Trophoblast cell (in vitro differentiated cells and primary cell): ENCODE data around the gene GDNF.
"Not testable (repeated sequence)": the region's sequence is repeated elsewhere in the genome, so short reads cannot be mapped to it uniquely, and the experiment has no call there.

Experiments used
- DNase-seq, 2 donors: peaks; one replicate each; pipeline ENCODE4 v3.0.0-alpha.2; 2016
- H2AFZ ChIP-seq: 2 replicates; pipeline ENCODE4 v1.6.1; 2013; ENCODE audit warnings: low read length, moderate library complexity, mild to moderate bottlenecking; ENCODE audit not compliant: insufficient read depth, poor library complexity
- H2AK5ac ChIP-seq: 2 replicates; pipeline ENCODE4 v1.6.1; 2013; ENCODE audit warnings: mild to moderate bottlenecking, low read length
- H2BK120ac ChIP-seq: 2 replicates; pipeline ENCODE4 v1.6.1; 2013; ENCODE audit warnings: low read length, mild to moderate bottlenecking, moderate library complexity; ENCODE audit not compliant: insufficient read depth, poor library complexity
- H2BK12ac ChIP-seq: 2 replicates; pipeline ENCODE4 v1.6.1; 2013; ENCODE audit warnings: mild to moderate bottlenecking, low read length, moderate library complexity
- H2BK5ac ChIP-seq: 2 replicates; pipeline ENCODE4 v1.6.1; 2013; ENCODE audit warnings: low read length, low read depth, moderate library complexity, mild to moderate bottlenecking; ENCODE audit not compliant: poor library complexity
- H3K14ac ChIP-seq: 2 replicates; pipeline ENCODE4 v1.6.1; 2013; ENCODE audit warnings: mild to moderate bottlenecking, low read length
- H3K18ac ChIP-seq: 2 replicates; pipeline ENCODE4 v1.6.1; 2013; ENCODE audit warnings: mild to moderate bottlenecking, low read length
- H3K23ac ChIP-seq: 2 replicates; pipeline ENCODE4 v1.6.1; 2013; ENCODE audit warnings: low read length
- H3K27ac ChIP-seq: 2 replicates; pipeline ENCODE4 v1.5.1; 2013; ENCODE audit warnings: low read depth, mild to moderate bottlenecking, inconsistent platforms, low read length, moderate library complexity
- H3K27me3 ChIP-seq: 2 replicates; pipeline ENCODE4 v1.6.1; 2013; ENCODE audit warnings: inconsistent platforms, mild to moderate bottlenecking, low read length, moderate library complexity; ENCODE audit not compliant: insufficient read depth
- H3K36me3 ChIP-seq, 2 experiments: 1 replicate in 1 of 2; 2 replicates in 1 of 2; pipeline ENCODE4 v1.6.1; 2013; ENCODE audit warnings: low read length in 2 of 2, mild to moderate bottlenecking in 2 of 2, moderate library complexity in 1 of 2; ENCODE audit not compliant: insufficient read depth in 2 of 2, control insufficient read depth in 1 of 2
- H3K4ac ChIP-seq: 2 replicates; pipeline ENCODE4 v1.6.1; 2013; ENCODE audit warnings: low read depth, mild to moderate bottlenecking, low read length, moderate library complexity
- H3K4me1 ChIP-seq, 2 experiments: 1 replicate in 1 of 2; 2 replicates in 1 of 2; pipeline ENCODE4 v1.6.1; 2013; ENCODE audit warnings: low read length in 2 of 2, mild to moderate bottlenecking in 2 of 2, moderate library complexity in 1 of 2; ENCODE audit not compliant: insufficient read depth in 2 of 2, control insufficient read depth in 1 of 2
- H3K4me2 ChIP-seq: 2 replicates; pipeline ENCODE4 v1.6.1; 2013; ENCODE audit warnings: inconsistent platforms, mild to moderate bottlenecking, low read length, moderate library complexity
- H3K4me3 ChIP-seq: 2 replicates; pipeline ENCODE4 v1.5.1; 2013; ENCODE audit warnings: mild to moderate bottlenecking, low read depth, low read length, inconsistent platforms
- H3K79me1 ChIP-seq: one replicate; pipeline ENCODE4 v1.6.1; 2013; ENCODE audit warnings: low read length
- H3K79me2 ChIP-seq: 2 replicates; pipeline ENCODE4 v1.6.1; 2013; ENCODE audit warnings: low read length, mild to moderate bottlenecking; ENCODE audit not compliant: control insufficient read depth, insufficient read depth, poor library complexity
- H3K9ac ChIP-seq: 2 replicates; pipeline ENCODE4 v1.6.1; 2013; ENCODE audit warnings: mild to moderate bottlenecking, low read length
- H3K9me3 ChIP-seq: 2 replicates; pipeline ENCODE4 v1.6.1; 2013; ENCODE audit warnings: low read depth, mild to moderate bottlenecking, control low read depth, inconsistent platforms, low read length; ENCODE audit not compliant: insufficient read depth
- H4K12ac ChIP-seq: 2 replicates; pipeline ENCODE4 v1.6.1; 2013; ENCODE audit warnings: low read depth, mild to moderate bottlenecking, low read length, moderate library complexity
- H4K8ac ChIP-seq: 2 replicates; pipeline ENCODE4 v1.6.1; 2013; ENCODE audit warnings: low read depth, mild to moderate bottlenecking, low read length, moderate library complexity
- H4K91ac ChIP-seq: one replicate; pipeline ENCODE4 v1.6.1; 2013; ENCODE audit warnings: low read depth, mild to moderate bottlenecking, low read length, moderate library complexity
- WGBS: extraction: QIAGEN DNeasy Blood & Tissue Kit; methylation state at CpG from one replicate; pipeline ENCODE4 v1.1.7; 2013; ENCODE audit warnings: missing lambda C conversion rate; ENCODE audit not compliant: insufficient read length, insufficient coverage; ENCODE audit errors: extremely low coverage; 5-methylcytosine and 5-hydroxymethylcytosine counted together

The GDNF gene

GRCh38 chr5:37862907-37863306, 23.1 kb upstream of the GDNF start:
- H3K79me1 ChIP-seq, H3K4me2 ChIP-seq, H3K9ac ChIP-seq, H3K27me3 ChIP-seq, H4K91ac ChIP-seq, H3K79me2 ChIP-seq, DNase-seq, H4K8ac ChIP-seq, H4K12ac ChIP-seq, H2AFZ ChIP-seq, H3K4me3 ChIP-seq, H2BK12ac ChIP-seq, H3K27ac ChIP-seq, H3K36me3 ChIP-seq, H2BK5ac ChIP-seq, H3K23ac ChIP-seq, H3K4ac ChIP-seq, H2BK120ac ChIP-seq, H3K18ac ChIP-seq, H2AK5ac ChIP-seq, H3K14ac ChIP-seq, H3K9me3 ChIP-seq, H3K4me1 ChIP-seq: not testable (repeated sequence)
- no CpG with 5 or more reads among the region's 1 CpG for WGBS

GRCh38 chr5:37860206-37860605, 20.4 kb upstream of the GDNF start:
- Histone ChIP-seq H2BK120ac (no peak overlapping the region), H3K36me3 (no peaks in the 10 kb centered on the region), H4K8ac (no peak overlapping the region), H3K9me3 (peaks cover 3% of the 10 kb centered on the region), H2AK5ac (no peak overlapping the region), H3K9ac (no peak overlapping the region), H3K23ac (no peak overlapping the region), H3K14ac (no peak overlapping the region), H3K79me2 (no peaks in the 10 kb centered on the region), H2AFZ (no peak overlapping the region), H4K12ac (no peak overlapping the region), H4K91ac (no peak overlapping the region), H2BK12ac (no peak overlapping the region), H3K4me1 (no peaks in the 10 kb centered on the region), H3K27ac (no peak overlapping the region), H3K18ac (no peak overlapping the region), H3K4me3 (no peak overlapping the region), H3K4me2 (no peak overlapping the region), H3K4ac (no peak overlapping the region), H3K79me1 (no peaks in the 10 kb centered on the region), H3K27me3 (no peaks in the 10 kb centered on the region), H2BK5ac (no peak overlapping the region)
- DNase-seq: no peak
- WGBS: no CpG with 5 or more reads among the region's 3 CpGs

GRCh38 chr5:37859805-37860204, 20.0 kb upstream of the GDNF start:
- no peaks in the 10 kb centered on the region for H3K4me1 ChIP-seq
- no peaks in the 10 kb centered on the region for H3K36me3 ChIP-seq
- no peaks in the 10 kb centered on the region for H3K79me1 ChIP-seq
- no peak overlapping the region for H4K8ac ChIP-seq
- H3K4ac ChIP-seq: no peak overlapping the region
- no peak for DNase-seq
- H2AK5ac ChIP-seq: no peak overlapping the region
- H4K91ac ChIP-seq: no peak overlapping the region
- no peaks in the 10 kb centered on the region for H3K27me3 ChIP-seq
- H3K27ac ChIP-seq: no peak overlapping the region
- no peak overlapping the region for H3K4me3 ChIP-seq
- H3K23ac ChIP-seq: no peak overlapping the region
- H3K9me3 ChIP-seq: peaks cover under 1% of the 10 kb centered on the region
- H3K9ac ChIP-seq: no peak overlapping the region
- H2BK5ac ChIP-seq: no peak overlapping the region
- H3K4me2 ChIP-seq: no peak overlapping the region
- WGBS: no CpG with 5 or more reads among the region's 4 CpGs
- no peak overlapping the region for H2BK12ac ChIP-seq
- H3K14ac ChIP-seq: no peak overlapping the region
- no peak overlapping the region for H2BK120ac ChIP-seq
- no peak overlapping the region for H3K18ac ChIP-seq
- no peak overlapping the region for H4K12ac ChIP-seq
- no peaks in the 10 kb centered on the region for H3K79me2 ChIP-seq
- H2AFZ ChIP-seq: no peak overlapping the region

GRCh38 chr5:37858250-37858649, 18.4 kb upstream of the GDNF start:
- Histone ChIP-seq H3K18ac (no peak overlapping the region), H2AFZ (no peak overlapping the region), H2AK5ac (no peak overlapping the region), H3K9ac (no peak overlapping the region), H4K8ac (no peak overlapping the region), H2BK12ac (no peak overlapping the region), H3K4me1 (no peaks in the 10 kb centered on the region), H2BK5ac (no peak overlapping the region), H3K9me3 (no peaks in the 10 kb centered on the region), H3K4me2 (no peak overlapping the region), H3K14ac (no peak overlapping the region), H3K4me3 (no peak overlapping the region), H3K36me3 (no peaks in the 10 kb centered on the region), H4K12ac (no peak overlapping the region), H3K79me2 (no peaks in the 10 kb centered on the region), H3K27me3 (no peaks in the 10 kb centered on the region), H3K79me1 (no peaks in the 10 kb centered on the region), H3K4ac (no peak overlapping the region), H3K23ac (no peak overlapping the region), H2BK120ac (no peak overlapping the region), H3K27ac (no peak overlapping the region), H4K91ac (no peak overlapping the region)
- no peak for DNase-seq

- Histone ChIP-seq H2AK5ac (no peak overlapping the region), H3K79me1 (no peaks in the 10 kb centered on the region), H3K9ac (no peak overlapping the region), H3K27ac (no peak overlapping the region), H3K4me1 (no peaks in the 10 kb centered on the region), H2BK5ac (no peak overlapping the region), H3K23ac (no peak overlapping the region), H4K8ac (no peak overlapping the region), H3K79me2 (no peaks in the 10 kb centered on the region), H4K91ac (no peak overlapping the region), H3K4me2 (no peak overlapping the region), H3K9me3 (no peaks in the 10 kb centered on the region), H3K18ac (no peak overlapping the region), H2BK120ac (no peak overlapping the region), H2BK12ac (no peak overlapping the region), H2AFZ (no peak overlapping the region), H3K27me3 (no peaks in the 10 kb centered on the region), H3K36me3 (no peaks in the 10 kb centered on the region), H3K4ac (no peak overlapping the region), H4K12ac (no peak overlapping the region), H3K14ac (no peak overlapping the region), H3K4me3 (no peak overlapping the region)
- WGBS: no CpG with 5 or more reads among the region's 1 CpG
- DNase-seq: no peak
These were observed 17.9 kb upstream of the GDNF start for GRCh38 chr5:37857696-37858095.
